SK-MEL-5 (cell line): ENCODE data around the gene ASCL5. TPM values are rescaled to one million over a fixed set of nuclear protein-coding genes. Genes with fewer than 3 reads are reported as not detected.

Experiments used
- DNase-seq: peaks from one replicate; pipeline ENCODE4 v3.0.0-alpha.2; 2016; ENCODE audit warnings: low read depth, low spot score
- in situ Hi-C: cut with HindIII; loops from 2 replicates; pipeline ENCODE4 v1.10.0; 2016; ENCODE audit warnings: low sequenced_read_pairs, high pct_unique_total_duplicates, low pct_unique_long_range_greater_than_20kb
- total RNA-seq: library from RNA; depleted of rRNA; stranded (reverse); fragments of >200 nt; shearing (Covaris generic); gene quantifications from 2 replicates; pipeline ENCODE4 v1.2.3, GENCODE V29; 2014

The ASCL5 gene
- total RNA-seq, 1 experiment from 2014 or later = not detected

- DNase-seq = no peak
- in situ Hi-C loops = no loop called here
Observed at GRCh38 chr1:201156346-201156745, 29.4 kb upstream of the ASCL5 start.

GRCh38 chr1:201155354-201155753 is 28.4 kb upstream of the ASCL5 start:
- no peak for DNase-seq
- in situ Hi-C loops = no loop called here

- in situ Hi-C loops = no loop called here
- DNase-seq = peak; percentile 94
Observed at GRCh38 chr1:201154389-201155165, 27.6 kb upstream of the ASCL5 start, which contains the start of gene TMEM9. Gene TMEM9, minus strand, starts transcription at chr1:201154474. Its CDS starts 551 bp downstream, at chr1:201153923.

- in situ Hi-C loops = no loop called here
- peak; percentile 16 for DNase-seq
Observed at GRCh38 chr1:201153474-201154388, 26.7 kb upstream of the ASCL5 start.

GRCh38 chr1:201149400-201149799 is 22.4 kb upstream of the ASCL5 start:
- in situ Hi-C loops = no loop called here
- peak; percentile 63 for DNase-seq

- no peak for DNase-seq
- in situ Hi-C loops = no loop called here
Observed at GRCh38 chr1:201147396-201148015, 20.5 kb upstream of the ASCL5 start.

GRCh38 chr1:201146626-201147390 is 19.8 kb upstream of the ASCL5 start:
- DNase-seq = no peak
- in situ Hi-C loops = no loop called here

GRCh38 chr1:201145816-201146215 is 18.8 kb upstream of the ASCL5 start:
- in situ Hi-C loops = no loop called here
- no peak for DNase-seq

- in situ Hi-C loops = no loop called here
- DNase-seq = no peak
Observed at GRCh38 chr1:201145132-201145531, 18.1 kb upstream of the ASCL5 start.

- DNase-seq = no peak
- in situ Hi-C loops = no loop called here
Observed at GRCh38 chr1:201144701-201145100, 17.7 kb upstream of the ASCL5 start.

- in situ Hi-C loops = no loop called here
- no peak for DNase-seq
Observed at GRCh38 chr1:201143726-201144635, 17.0 kb upstream of the ASCL5 start.

- DNase-seq = no peak
- in situ Hi-C loops = no loop called here
Observed at GRCh38 chr1:201142849-201143725, 16.1 kb upstream of the ASCL5 start.

- in situ Hi-C loops = no loop called here
- no peak for DNase-seq
Observed at GRCh38 chr1:201142011-201142848, 15.2 kb upstream of the ASCL5 start.

GRCh38 chr1:201141418-201141817 is 14.4 kb upstream of the ASCL5 start:
- no peak for DNase-seq
- in situ Hi-C loops = no loop called here

- in situ Hi-C loops = no loop called here
- no peak for DNase-seq
Observed at GRCh38 chr1:201140941-201141260, 13.9 kb upstream of the ASCL5 start.
